Measurements from ENCODE around the gene C4BPB.
A peak's percentile ranks its signal among the peaks of the same experiment; 100 is the strongest.

Gene C4BPB

DNA sequence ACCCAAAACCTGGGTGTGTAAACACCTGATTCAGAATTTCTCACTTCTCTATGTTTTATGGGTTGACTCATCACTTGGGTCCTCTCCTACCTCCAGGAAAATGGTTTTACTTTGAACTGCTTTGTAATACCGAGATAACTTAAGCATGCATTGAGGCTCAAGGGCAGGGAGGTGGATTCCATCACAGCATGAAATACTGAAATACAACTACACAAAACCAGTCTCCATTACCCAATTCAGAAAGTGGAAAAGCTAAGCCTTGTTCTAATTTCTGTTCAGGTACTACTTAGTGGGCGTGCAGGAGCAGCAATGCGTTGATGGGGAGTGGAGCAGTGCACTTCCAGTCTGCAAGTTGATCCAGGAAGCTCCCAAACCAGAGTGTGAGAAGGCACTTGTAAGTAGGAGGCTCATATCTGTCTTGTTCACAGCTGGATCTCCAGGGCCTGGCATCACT lies 9.2 kb downstream of the C4BPB start:
- TF ChIP-seq CTCF (conservative IDR thresholded peaks at IDR 0.05; ENCODE audit: low read length) = no peak
- no peak for DNase-seq (ENCODE audit: low read depth)
- no peak overlapping the region for H3K4me3 ChIP-seq (ENCODE audit: low read length)

- no peak for DNase-seq (ENCODE audit: low read depth)
- no peak for TF ChIP-seq CTCF (conservative IDR thresholded peaks at IDR 0.05; ENCODE audit: low read length)
- no peak overlapping the region for H3K4me3 ChIP-seq (ENCODE audit: low read length)
Measured at GRCh38 chr1:207101720-207102119, 13.1 kb downstream of the C4BPB start.

GRCh38 chr1:207102146-207102545 lies 13.5 kb downstream of the C4BPB start:
- DNase-seq (ENCODE audit: low read depth) = no peak
- no peak for TF ChIP-seq CTCF (conservative IDR thresholded peaks at IDR 0.05; ENCODE audit: low read length)
- H3K4me3 ChIP-seq (ENCODE audit: low read length) = no peak overlapping the region

DNA sequence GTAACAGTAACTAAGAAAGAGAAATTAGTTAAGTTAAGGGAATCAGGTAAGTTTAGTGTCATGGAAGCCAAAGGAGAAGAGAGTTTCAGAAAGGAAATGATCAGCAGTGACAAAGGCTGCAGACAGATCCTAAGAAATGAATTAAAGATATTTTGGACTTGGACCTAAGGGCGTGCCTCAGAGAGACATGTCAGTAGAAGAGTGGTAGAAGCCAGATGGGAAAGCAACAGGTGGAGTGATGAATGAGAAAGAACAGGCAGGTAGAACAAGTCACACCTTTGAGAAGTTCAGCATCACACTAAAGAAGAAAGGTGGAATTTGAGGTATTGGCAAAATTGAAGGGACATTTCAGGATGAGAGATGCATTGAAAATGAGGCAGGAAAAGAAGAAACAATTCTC lies 14.0 kb downstream of the C4BPB start:
- no peak for DNase-seq (ENCODE audit: low read depth)
- no peak overlapping the region for H3K4me3 ChIP-seq (ENCODE audit: low read length)
- TF ChIP-seq CTCF (conservative IDR thresholded peaks at IDR 0.05; ENCODE audit: low read length) = no peak

DNA sequence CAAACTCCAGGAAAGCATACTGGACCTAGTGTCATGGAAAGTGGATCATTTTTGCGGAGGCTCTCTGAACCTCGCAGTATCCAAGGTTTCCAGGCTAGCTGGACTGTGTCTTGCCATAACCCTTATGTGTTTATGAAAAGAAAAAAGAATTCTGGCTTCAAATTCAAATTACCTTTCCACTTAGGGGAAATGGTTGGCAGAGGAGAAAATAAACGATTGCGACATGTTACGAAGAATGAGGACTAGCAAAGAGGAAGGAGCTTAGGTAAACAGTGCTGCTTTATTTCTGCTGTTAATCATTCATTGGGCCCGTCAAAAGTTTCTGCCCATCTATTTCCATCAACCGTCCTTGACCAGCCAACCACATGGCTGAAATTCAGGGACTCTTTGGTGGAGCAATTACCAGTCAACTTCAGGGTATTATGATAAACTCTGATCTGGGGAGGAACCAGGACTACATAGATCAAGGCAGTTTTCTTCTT lies 15.3 kb downstream of the C4BPB start, which contains the start of gene C4BPA:
Gene C4BPA, plus strand, starts transcription at position 342 of the 482 bp plus-strand sequence. CDS start 8,793 bp downstream, outside the sequence.
- no peak for TF ChIP-seq CTCF (conservative IDR thresholded peaks at IDR 0.05; ENCODE audit: low read length)
- H3K4me3 ChIP-seq (ENCODE audit: low read length) = no peak within 1 kb of the TSS
- DNase-seq (ENCODE audit: low read depth) = no peak

DNA sequence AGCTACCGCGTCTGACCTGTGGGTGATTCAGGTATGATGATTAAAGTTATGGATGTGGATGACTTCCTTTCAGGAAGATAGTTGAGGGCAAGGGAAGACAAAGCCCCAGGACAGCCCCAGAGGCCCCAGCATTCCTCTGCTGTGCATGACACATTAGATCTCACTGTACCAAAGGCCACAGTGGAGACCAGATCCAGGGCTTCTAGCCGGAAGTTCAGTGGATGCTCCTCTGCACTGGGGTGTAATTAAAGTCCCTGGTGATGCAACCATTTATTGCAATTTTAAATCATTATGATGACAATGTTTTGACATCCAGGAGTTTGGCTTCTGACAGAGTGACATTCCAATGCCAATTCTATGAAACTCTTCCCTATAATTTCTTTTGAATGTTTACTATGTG lies 20.3 kb downstream of the C4BPB start:
- no peak overlapping the region for H3K4me3 ChIP-seq (ENCODE audit: low read length)
- TF ChIP-seq CTCF (conservative IDR thresholded peaks at IDR 0.05; ENCODE audit: low read length) = no peak
- peak; percentile 2 for DNase-seq (ENCODE audit: low read depth)

GRCh38 chr1:207112616-207113296 lies 24.1 kb downstream of the C4BPB start:
- H3K4me3 ChIP-seq (ENCODE audit: low read length) = no peak overlapping the region
- no peak for TF ChIP-seq CTCF (conservative IDR thresholded peaks at IDR 0.05; ENCODE audit: low read length)
- no peak for DNase-seq (ENCODE audit: low read depth)

Measured in AG10803 (cell line).